Colonic mucosa (tissue), 4 donors: ENCODE measurements around the gene PPP1R9B. TPM values are rescaled to one million over a fixed set of nuclear protein-coding genes. Genes with fewer than 3 reads are reported as not detected.
A peak's percentile ranks its signal among the peaks of the same experiment; 100 is the strongest.

Source experiments
- DNase-seq: peaks from one replicate; pipeline ENCODE4 v3.0.0-alpha.2; 2020
- H3K27ac ChIP-seq: fragments of 200-600 bp; one replicate; pipeline ENCODE4 v1.8.0; 2021
- H3K27me3 ChIP-seq: fragments of 200-600 bp; one replicate; pipeline ENCODE4 v1.8.0; 2021
- H3K36me3 ChIP-seq: fragments of 200-600 bp; one replicate; pipeline ENCODE4 v1.8.0; 2021
- H3K4me1 ChIP-seq: fragments of 200-600 bp; one replicate; pipeline ENCODE4 v1.8.0; 2021; ENCODE audit warnings: mild to moderate bottlenecking
- H3K4me3 ChIP-seq: fragments of 200-600 bp; one replicate; pipeline ENCODE4 v1.8.0; 2021
- H3K9ac ChIP-seq, 2 donors: one replicate each; pipeline ENCODE4 v1.7.0; 2013; ENCODE audit warnings: control low read depth in 2 of 2, low read depth in 2 of 2, low read length in 2 of 2
- H3K9me3 ChIP-seq: fragments of 200-600 bp; one replicate; pipeline ENCODE4 v1.8.0; 2021
- CTCF ChIP-seq: fragments of 200-600 bp; IDR thresholded peaks from one replicate; pipeline ENCODE4 v1.8.0; 2022; ENCODE audit warnings: antibody characterized with exemption, mild to moderate bottlenecking
- intact Hi-C: fragments of 100-400 bp; cut with DNase I; formaldehyde crosslinking; loops from one replicate; pipeline ENCODE4 v1.14.1; 2022
- total RNA-seq, 2 donors: library from RNA; stranded (reverse); fragmentation: NEBNext Ultra II Directional in 1 of 2; extraction: Animal tissue kit (Norgen Biotek cat#: 25700) in 1 of 2; gene quantifications; one replicate each; pipeline ENCODE4 v1.2.1, GENCODE V29; 2021
- donor health status: healthy.
- donor health status: DM: no; HTN: no; CAD: no.
- donor health status: DM: no; HTN: no; CAD: no.

PPP1R9B gene
- total RNA-seq, 2 donors from 2014 or later = 36.6 to 43.2 TPM

- Histone ChIP-seq H3K27me3 (no peaks in the 10 kb centered on the region), H3K27ac (no peak overlapping the region), H3K4me1 (peaks cover 7% of the 10 kb centered on the region), H3K9me3 (no peaks in the 10 kb centered on the region), H3K36me3 (no peaks in the 10 kb centered on the region), H3K9ac (peak overlapping the region in 1 of 2 donors; percentile 21), H3K4me3 (no peak overlapping the region)
- no peak for DNase-seq
- no peak for TF ChIP-seq CTCF
- intact Hi-C loops = no loop called here
These were observed 37.8 kb downstream of the PPP1R9B start for GRCh38 chr17:50112694-50113093.

GRCh38 chr17:50111673-50112655 is 38.5 kb downstream of the PPP1R9B start:
- H3K9me3 ChIP-seq = no peaks in the 10 kb centered on the region
- no peak overlapping the region for H3K4me3 ChIP-seq
- H3K9ac ChIP-seq = peak overlapping the region in 1 of 2 donors; percentile 21
- DNase-seq = no peak
- H3K36me3 ChIP-seq = no peaks in the 10 kb centered on the region
- H3K27ac ChIP-seq = peak overlapping the region; percentile 44
- TF ChIP-seq CTCF = no peak
- intact Hi-C loops = no loop called here
- H3K27me3 ChIP-seq = no peaks in the 10 kb centered on the region
- H3K4me1 ChIP-seq = peaks cover 7% of the 10 kb centered on the region

GRCh38 chr17:50110591-50111349 is 39.7 kb downstream of the PPP1R9B start:
- Histone ChIP-seq H3K27me3 (no peaks in the 10 kb centered on the region), H3K9me3 (no peaks in the 10 kb centered on the region), H3K27ac (no peak overlapping the region), H3K9ac (no peak overlapping the region), H3K36me3 (no peaks in the 10 kb centered on the region), H3K4me1 (peaks cover 7% of the 10 kb centered on the region), H3K4me3 (no peak overlapping the region)
- no peak for DNase-seq
- intact Hi-C loops = no loop called here
- no peak for TF ChIP-seq CTCF

- no peak overlapping the region for H3K9ac ChIP-seq
- H3K36me3 ChIP-seq = no peaks in the 10 kb centered on the region
- peaks cover 7% of the 10 kb centered on the region for H3K4me1 ChIP-seq
- H3K4me3 ChIP-seq = no peak overlapping the region
- intact Hi-C loops = no loop called here
- DNase-seq = no peak
- H3K27me3 ChIP-seq = no peaks in the 10 kb centered on the region
- TF ChIP-seq CTCF = no peak
- H3K9me3 ChIP-seq = no peaks in the 10 kb centered on the region
- no peak overlapping the region for H3K27ac ChIP-seq
These were observed 40.7 kb downstream of the PPP1R9B start for GRCh38 chr17:50109785-50110184.

- intact Hi-C loops = no loop called here
- DNase-seq = no peak
- no peak for TF ChIP-seq CTCF
- H3K4me3 ChIP-seq = no peak overlapping the region
- H3K27ac ChIP-seq = no peak overlapping the region
- no peaks in the 10 kb centered on the region for H3K9me3 ChIP-seq
- no peaks in the 10 kb centered on the region for H3K27me3 ChIP-seq
- H3K9ac ChIP-seq = no peak overlapping the region
- no peaks in the 10 kb centered on the region for H3K36me3 ChIP-seq
- H3K4me1 ChIP-seq = peaks cover 7% of the 10 kb centered on the region
These were observed 41.3 kb downstream of the PPP1R9B start for GRCh38 chr17:50109207-50109606.
